ENCODE results near the gene DPP6. TPM values are rescaled to one million over a fixed set of nuclear protein-coding genes. Genes with fewer than 3 reads are reported as not detected.

Gene DPP6
- total RNA-seq, 4 donors from 2014 or later = 1.5 to 2.9 TPM; not detected in 2

DNA sequence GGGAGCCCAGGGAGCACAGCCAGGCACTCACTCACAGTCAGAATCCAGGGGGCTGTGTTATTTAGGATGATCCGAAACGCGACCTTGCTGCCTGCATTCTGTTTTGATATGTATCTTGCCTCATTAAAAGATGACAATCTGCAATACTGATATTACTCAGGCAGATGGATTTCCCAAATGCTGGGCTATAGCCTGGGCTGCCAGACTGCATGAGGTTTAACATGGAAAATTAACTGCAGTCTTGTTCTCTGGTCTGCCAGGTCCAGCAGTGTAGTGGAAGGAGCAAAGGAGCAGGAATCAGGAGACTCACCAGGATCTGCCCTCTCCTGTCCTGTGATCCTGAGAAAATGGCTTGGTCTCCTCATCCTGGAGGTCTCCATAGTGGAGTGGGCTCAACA is 692.7 kb downstream of the DPP6 start:
- H3K4me1 ChIP-seq = no peaks in the 10 kb centered on the region
- no peak overlapping the region for H3K4me3 ChIP-seq
- no peak overlapping the region for H3K27ac ChIP-seq
- no peaks in the 10 kb centered on the region for H3K27me3 ChIP-seq
- TF ChIP-seq, protein P1, sequence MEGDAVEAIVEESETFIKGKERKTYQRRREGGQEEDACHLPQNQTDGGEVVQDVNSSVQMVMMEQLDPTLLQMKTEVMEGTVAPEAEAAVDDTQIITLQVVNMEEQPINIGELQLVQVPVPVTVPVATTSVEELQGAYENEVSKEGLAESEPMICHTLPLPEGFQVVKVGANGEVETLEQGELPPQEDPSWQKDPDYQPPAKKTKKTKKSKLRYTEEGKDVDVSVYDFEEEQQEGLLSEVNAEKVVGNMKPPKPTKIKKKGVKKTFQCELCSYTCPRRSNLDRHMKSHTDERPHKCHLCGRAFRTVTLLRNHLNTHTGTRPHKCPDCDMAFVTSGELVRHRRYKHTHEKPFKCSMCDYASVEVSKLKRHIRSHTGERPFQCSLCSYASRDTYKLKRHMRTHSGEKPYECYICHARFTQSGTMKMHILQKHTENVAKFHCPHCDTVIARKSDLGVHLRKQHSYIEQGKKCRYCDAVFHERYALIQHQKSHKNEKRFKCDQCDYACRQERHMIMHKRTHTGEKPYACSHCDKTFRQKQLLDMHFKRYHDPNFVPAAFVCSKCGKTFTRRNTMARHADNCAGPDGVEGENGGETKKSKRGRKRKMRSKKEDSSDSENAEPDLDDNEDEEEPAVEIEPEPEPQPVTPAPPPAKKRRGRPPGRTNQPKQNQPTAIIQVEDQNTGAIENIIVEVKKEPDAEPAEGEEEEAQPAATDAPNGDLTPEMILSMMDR (IDR thresholded peaks at IDR 0.05) = no peak
- no peak for TF ChIP-seq POLR2A (IDR thresholded peaks at IDR 0.05)
- DNase-seq = no peak
- H3K9me3 ChIP-seq = no peaks in the 10 kb centered on the region
- no peaks in the 10 kb centered on the region for H3K36me3 ChIP-seq

DNA sequence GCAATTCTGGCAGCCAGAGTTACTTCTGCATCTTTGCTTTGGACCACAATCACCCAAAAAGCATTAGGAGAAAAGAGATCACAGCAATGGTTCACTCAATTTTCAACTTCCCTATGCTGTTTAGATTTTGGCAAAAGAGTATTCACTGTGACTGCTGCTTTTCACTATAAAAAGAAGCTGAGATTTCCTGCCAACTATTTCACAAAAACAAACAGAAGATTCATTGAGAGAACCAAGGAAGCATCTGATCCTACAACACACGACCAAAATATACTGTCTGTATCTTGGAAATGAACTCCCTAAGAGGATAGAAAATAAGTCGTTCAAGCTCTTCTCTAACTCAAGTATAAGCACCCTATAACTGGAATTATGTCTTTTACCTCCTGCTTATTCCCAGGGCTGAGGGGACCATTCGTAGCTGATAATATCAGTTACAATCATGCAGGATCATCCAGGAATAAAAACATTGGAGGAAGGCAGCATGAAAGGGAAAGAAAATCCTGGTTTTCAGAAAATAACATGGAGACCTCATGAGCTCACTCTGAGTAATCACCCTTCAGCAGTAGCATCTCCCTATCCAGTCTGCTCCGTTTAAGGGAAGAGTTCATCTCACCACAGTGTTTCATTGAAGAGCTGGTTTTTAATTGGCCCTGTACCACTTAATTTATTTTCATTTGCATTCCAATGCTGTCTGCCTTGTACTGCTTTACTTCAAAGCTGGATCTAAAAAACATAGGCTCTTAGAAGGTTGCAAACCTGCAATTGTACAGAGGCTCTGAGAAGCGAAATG is 694.6 kb downstream of the DPP6 start:
- no peak overlapping the region for H3K27ac ChIP-seq
- H3K4me1 ChIP-seq = no peaks in the 10 kb centered on the region
- H3K27me3 ChIP-seq = no peaks in the 10 kb centered on the region
- no peak overlapping the region for H3K4me3 ChIP-seq
- no peak for DNase-seq
- H3K36me3 ChIP-seq = no peaks in the 10 kb centered on the region
- H3K9me3 ChIP-seq = no peaks in the 10 kb centered on the region
- no peak for TF ChIP-seq POLR2A (IDR thresholded peaks at IDR 0.05)
- TF ChIP-seq, protein P1 (IDR thresholded peaks at IDR 0.05) = no peak

DNA sequence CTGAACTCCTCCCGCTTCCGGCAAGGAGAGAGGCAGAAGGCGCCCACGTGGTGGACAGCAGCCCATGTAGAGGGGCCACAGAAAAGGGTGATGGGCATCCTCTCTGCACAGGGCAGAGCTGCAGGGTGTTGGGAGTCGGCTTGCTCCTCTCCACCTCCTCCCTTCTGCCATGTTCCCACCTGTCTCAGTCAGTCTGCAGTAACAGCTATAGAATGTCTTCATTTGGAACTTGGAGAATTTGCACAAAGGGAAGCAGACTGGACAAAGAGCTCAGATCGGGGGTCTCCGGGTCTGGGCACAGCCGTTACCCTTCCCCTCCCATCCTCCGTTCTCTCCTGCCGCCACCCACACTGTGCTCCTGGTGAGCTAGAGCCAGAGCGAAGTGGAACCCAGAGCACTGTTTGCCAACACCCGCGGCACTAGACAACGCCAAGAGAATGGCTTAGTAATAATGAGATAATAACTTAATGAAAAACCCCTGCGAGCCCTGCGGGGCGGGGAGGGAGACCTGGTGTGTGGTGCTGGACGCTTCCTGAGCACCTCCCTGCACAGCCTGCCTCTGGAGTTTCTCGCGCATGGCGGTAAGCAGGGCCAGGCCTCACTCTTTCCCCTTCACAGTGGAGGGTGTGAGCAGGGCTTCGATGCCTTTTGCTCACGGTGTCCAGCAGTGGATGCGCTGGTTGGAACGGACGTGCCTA is 696.0 kb downstream of the DPP6 start:
- Histone ChIP-seq H3K27ac (no peak overlapping the region), H3K4me3 (no peak overlapping the region), H3K9me3 (no peaks in the 10 kb centered on the region), H3K36me3 (no peaks in the 10 kb centered on the region), H3K27me3 (no peaks in the 10 kb centered on the region), H3K4me1 (no peaks in the 10 kb centered on the region)
- no peak for TF ChIP-seq POLR2A (IDR thresholded peaks at IDR 0.05)
- TF ChIP-seq, protein P1 (IDR thresholded peaks at IDR 0.05) = no peak
- no peak for DNase-seq

DNA sequence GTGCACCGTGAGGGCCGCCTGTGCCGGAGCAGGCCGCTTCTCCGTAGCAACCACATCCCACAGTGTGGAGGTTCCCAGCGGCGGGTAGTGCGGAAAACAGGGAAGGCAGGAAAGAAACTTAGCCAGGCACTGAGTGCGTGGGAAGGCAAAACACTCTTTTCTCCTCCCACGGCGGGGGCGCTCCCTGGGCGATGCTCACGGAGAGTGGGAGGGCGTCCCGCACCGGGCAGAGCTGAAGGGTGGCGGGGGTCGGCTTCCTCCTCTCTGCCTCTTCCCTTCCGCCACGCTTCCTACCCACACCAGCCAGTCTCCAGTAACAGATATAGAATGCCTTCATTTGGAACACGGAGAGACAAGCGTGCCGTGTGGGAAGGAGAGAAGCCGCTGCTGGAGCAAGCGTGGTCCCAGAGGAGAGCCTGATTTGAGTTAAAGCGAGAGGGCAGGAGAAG is 698.2 kb downstream of the DPP6 start:
- Histone ChIP-seq H3K36me3 (no peaks in the 10 kb centered on the region), H3K4me3 (no peak overlapping the region), H3K27me3 (no peaks in the 10 kb centered on the region), H3K9me3 (no peaks in the 10 kb centered on the region), H3K4me1 (no peaks in the 10 kb centered on the region), H3K27ac (no peak overlapping the region)
- no peak for TF ChIP-seq POLR2A (IDR thresholded peaks at IDR 0.05)
- TF ChIP-seq, protein P1 (IDR thresholded peaks at IDR 0.05) = no peak
- DNase-seq = no peak

DNA sequence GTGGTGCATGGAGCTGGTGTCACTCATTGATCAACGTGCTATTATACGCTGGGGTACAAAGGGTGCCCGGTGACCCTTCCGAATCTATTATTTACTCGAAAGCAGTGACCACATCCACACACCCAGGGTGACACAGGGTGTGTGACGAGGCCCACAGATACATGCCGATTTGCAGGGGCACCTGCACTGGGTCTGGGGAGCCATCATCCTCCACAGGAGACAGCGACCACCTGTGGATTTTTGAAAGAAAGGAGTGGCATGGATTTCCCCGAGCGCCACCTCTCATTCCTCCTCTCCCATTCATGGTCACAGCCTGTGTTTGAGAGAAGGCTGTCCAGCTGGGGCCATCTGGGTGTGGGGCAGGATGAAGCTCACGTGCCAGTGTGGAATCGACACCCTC is 701.0 kb downstream of the DPP6 start:
- no peak for TF ChIP-seq POLR2A (IDR thresholded peaks at IDR 0.05)
- TF ChIP-seq, protein P1 (IDR thresholded peaks at IDR 0.05) = no peak
- DNase-seq = no peak

More for the DNA sequence above, 701.0 kb downstream of the DPP6 start:
- Histone ChIP-seq H3K36me3 (no peaks in the 10 kb centered on the region), H3K27me3 (no peaks in the 10 kb centered on the region), H3K9me3 (no peaks in the 10 kb centered on the region), H3K4me3 (no peak overlapping the region), H3K27ac (no peak overlapping the region), H3K4me1 (no peaks in the 10 kb centered on the region)

All from Peyer's patch (tissue), 4 donors.